ENCODE data around the gene DUX4.
"Not testable (repeated sequence)": the region's sequence is repeated elsewhere in the genome, so short reads cannot be mapped to it uniquely, and the experiment has no call there.

DUX4 gene

DNA sequence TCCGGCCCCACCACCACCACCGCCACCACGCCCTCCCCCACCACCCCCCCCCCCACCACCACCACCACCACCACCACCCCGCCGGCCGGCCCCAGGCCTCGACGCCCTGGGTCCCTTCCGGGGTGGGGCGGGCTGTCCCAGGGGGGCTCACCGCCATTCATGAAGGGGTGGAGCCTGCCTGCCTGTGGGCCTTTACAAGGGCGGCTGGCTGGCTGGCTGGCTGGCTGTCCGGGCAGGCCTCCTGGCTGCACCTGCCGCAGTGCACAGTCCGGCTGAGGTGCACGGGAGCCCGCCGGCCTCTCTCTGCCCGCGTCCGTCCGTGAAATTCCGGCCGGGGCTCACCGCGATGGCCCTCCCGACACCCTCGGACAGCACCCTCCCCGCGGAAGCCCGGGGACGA, at the start of gene DUX4:
Gene DUX4 (plus strand): TSS at position 347 of the 400 bp plus-strand sequence. CDS start 0 bp downstream, at position 347.
- not testable (repeated sequence) for DNase-seq (ENCODE audit: low read depth in 2 of 2)

DNA sequence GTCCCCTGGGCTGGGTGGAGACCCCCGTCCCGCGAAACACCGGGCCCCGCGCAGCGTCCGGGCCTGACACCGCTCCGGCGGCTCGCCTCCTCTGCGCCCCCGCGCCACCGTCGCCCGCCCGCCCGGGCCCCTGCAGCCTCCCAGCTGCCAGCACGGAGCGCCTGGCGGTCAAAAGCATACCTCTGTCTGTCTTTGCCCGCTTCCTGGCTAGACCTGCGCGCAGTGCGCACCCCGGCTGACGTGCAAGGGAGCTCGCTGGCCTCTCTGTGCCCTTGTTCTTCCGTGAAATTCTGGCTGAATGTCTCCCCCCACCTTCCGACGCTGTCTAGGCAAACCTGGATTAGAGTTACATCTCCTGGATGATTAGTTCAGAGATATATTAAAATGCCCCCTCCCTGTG, 1.9 kb downstream of the DUX4 start:
- DNase-seq (ENCODE audit: low read depth in 2 of 2): not testable (repeated sequence)

DNA sequence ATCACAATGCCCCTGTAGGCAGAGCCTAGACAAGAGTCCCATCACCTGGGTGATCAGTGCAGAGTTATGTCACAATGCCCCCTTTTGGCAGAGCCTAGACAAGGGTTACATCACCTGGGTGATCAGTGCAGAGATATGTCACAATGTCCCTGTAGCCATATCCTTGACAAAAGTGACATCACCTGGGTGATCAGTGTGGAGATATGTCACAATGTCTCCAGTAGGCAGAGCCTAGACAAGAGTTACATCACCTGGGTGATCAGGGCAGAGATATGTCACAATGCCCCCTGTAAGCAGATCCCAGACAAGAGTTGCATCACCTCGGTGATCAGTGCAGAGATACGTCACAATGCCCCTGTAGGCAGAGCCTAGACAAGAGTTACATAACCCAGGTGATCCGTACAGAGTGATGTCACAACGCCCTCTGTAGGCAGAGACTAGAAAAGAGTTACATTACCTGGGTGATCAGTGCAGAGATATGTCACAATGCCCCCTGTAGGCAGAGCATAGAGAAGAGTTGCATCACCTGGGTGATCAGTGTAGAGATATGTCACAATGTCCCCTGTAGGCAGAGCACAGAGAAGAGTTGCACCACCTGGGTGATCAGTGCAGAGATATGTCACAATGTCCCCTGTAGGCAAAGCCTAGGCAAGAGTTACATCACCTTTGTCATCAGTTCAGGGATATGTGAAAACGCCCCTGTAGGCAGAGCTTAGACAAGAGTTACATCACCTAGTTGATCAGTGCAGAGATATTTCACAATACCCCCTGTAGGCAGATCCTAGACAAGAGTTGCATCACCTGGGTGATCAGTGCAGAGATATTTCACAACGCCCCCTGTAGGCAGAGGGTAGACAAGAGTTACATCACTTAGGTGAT, 4.4 kb downstream of the DUX4 start:
- not testable (repeated sequence) for DNase-seq (ENCODE audit: low read depth in 2 of 2)

- not testable (repeated sequence) for DNase-seq (ENCODE audit: low read depth in 2 of 2)
Observed at GRCh38 chr4:190178606-190178990, 5.0 kb downstream of the DUX4 start.

- DNase-seq (ENCODE audit: low read depth in 2 of 2): not testable (repeated sequence)
Observed at GRCh38 chr4:190179030-190179739, 5.6 kb downstream of the DUX4 start.

GRCh38 chr4:190179740-190180094, 6.1 kb downstream of the DUX4 start:
- DNase-seq (ENCODE audit: low read depth in 2 of 2): not testable (repeated sequence)

GRCh38 chr4:190180947-190181346, 7.4 kb downstream of the DUX4 start:
- not testable (repeated sequence) for DNase-seq (ENCODE audit: low read depth in 2 of 2)

GRCh38 chr4:190181481-190182100, 8.0 kb downstream of the DUX4 start:
- not testable (repeated sequence) for DNase-seq (ENCODE audit: low read depth in 2 of 2)

GRCh38 chr4:190203510-190203909, 29.9 kb downstream of the DUX4 start:
- not testable (repeated sequence) for DNase-seq (ENCODE audit: low read depth in 2 of 2)
